DOHH2 (cell line): ENCODE measurements around the gene BET1.

ENCODE experiments used
- EZH2phosphoT487 ChIP-seq: fragments of 200-600 bp; sonication (generic); IDR thresholded peaks from 2 replicates; pipeline ENCODE4 v1.6.1; 2017; ENCODE audit warnings: borderline replicate concordance, mild to moderate bottlenecking, antibody characterized with exemption, low read length, moderate library complexity, mixed read lengths
- TF ChIP-seq, protein P1 (sequence below): fragments of 200-600 bp; sonication (generic); IDR thresholded peaks from one replicate; pipeline ENCODE4 v1.5.1; 2014; ENCODE audit warnings: antibody characterized with exemption, mild to moderate bottlenecking, low read depth, low read length; ENCODE audit not compliant: poor library complexity, severe bottlenecking

DNA sequence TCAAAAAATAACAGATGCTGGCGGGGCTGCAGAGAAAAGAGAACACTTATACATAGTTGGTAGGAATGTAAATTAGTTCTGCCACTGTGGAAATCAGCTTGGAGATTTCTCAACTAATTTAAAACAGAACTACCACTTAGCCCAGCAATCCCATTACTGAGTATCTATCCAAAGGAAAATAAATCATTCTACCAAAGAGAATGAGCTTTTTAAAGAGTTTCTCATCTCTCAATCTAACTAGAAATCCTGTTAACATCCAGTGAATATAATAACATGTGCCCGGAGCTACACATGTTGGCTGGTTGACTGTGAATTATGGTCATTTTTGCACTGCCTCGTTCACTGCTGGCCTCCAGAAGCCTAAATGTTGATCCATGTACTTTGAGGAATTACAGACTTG, 39.3 kb downstream of the BET1 start:
- TF ChIP-seq, protein P1, sequence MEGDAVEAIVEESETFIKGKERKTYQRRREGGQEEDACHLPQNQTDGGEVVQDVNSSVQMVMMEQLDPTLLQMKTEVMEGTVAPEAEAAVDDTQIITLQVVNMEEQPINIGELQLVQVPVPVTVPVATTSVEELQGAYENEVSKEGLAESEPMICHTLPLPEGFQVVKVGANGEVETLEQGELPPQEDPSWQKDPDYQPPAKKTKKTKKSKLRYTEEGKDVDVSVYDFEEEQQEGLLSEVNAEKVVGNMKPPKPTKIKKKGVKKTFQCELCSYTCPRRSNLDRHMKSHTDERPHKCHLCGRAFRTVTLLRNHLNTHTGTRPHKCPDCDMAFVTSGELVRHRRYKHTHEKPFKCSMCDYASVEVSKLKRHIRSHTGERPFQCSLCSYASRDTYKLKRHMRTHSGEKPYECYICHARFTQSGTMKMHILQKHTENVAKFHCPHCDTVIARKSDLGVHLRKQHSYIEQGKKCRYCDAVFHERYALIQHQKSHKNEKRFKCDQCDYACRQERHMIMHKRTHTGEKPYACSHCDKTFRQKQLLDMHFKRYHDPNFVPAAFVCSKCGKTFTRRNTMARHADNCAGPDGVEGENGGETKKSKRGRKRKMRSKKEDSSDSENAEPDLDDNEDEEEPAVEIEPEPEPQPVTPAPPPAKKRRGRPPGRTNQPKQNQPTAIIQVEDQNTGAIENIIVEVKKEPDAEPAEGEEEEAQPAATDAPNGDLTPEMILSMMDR = no peak
- no peak for TF ChIP-seq EZH2phosphoT487
